B cell (primary cell): ENCODE results near the gene ANK3. TPM values are rescaled to one million over a fixed set of nuclear protein-coding genes. Genes with fewer than 3 reads are reported as not detected.

Experiments used
- ATAC-seq: fragments of 200-7000 bp; cut with Tn5 transposase; one replicate; pipeline ENCODE4 v1.10.0; 2021; ENCODE audit warnings: low read depth, mild to moderate bottlenecking, moderate number of reproducible peaks, moderate library complexity
- CTCF ChIA-PET: fragments of 350-600 bp; sonication (Branson Sonifier 250); formaldehyde crosslinking; loops from one replicate; lab custom pipeline; 2021; ENCODE audit warnings: antibody characterized with exemption, inconsistent platforms; lab: Charles Lee
- POLR2A ChIA-PET: fragments of 350-600 bp; sonication (Branson Sonifier 250); formaldehyde crosslinking; loops from one replicate; lab custom pipeline; 2021; ENCODE audit warnings: antibody characterized with exemption; lab: Charles Lee
- DNase-seq: peaks from one replicate; pipeline ENCODE4 v3.0.0; 2013
- H2AFZ ChIP-seq: 2 replicates; pipeline ENCODE4 v1.6.1; 2012; ENCODE audit warnings: mild to moderate bottlenecking, low read depth, low read length; ENCODE audit not compliant: insufficient read depth, poor library complexity, severe bottlenecking
- H3K27ac ChIP-seq, 2 donors: 1 replicate in 1 of 2; 2 replicates in 1 of 2; pipeline ENCODE4 v1.5.1; 2012 to 2013; ENCODE audit warnings: low read length in 2 of 2, mild to moderate bottlenecking in 2 of 2, moderate library complexity in 1 of 2
- H3K27me3 ChIP-seq, 4 experiments: fragments of 200-600 bp in 1 of 4; sonication (generic) in 1 of 4; replicated peaks in 1 of 4; 1 replicate in 2 of 4; 2 replicates in 2 of 4; pipeline versions ENCODE4 v1.6.1 to v1.7.0; 2013 to 2016; ENCODE audit warnings: low read length in 3 of 4, mild to moderate bottlenecking in 2 of 4, mixed read lengths in 1 of 4, moderate library complexity in 1 of 4; ENCODE audit not compliant: insufficient read depth in 4 of 4, control insufficient read depth in 3 of 4; ENCODE audit errors: control extremely low read depth in 1 of 4
- H3K36me3 ChIP-seq, 2 experiments: replicated peaks in 1 of 2; 1 replicate in 1 of 2; 2 replicates in 1 of 2; pipeline versions ENCODE4 v1.6.1 to v1.7.1; 2013; ENCODE audit warnings: low read length in 1 of 2; ENCODE audit not compliant: insufficient read depth in 2 of 2, control insufficient read depth in 1 of 2; ENCODE audit errors: control extremely low read depth in 1 of 2, extremely low read depth in 1 of 2
- H3K4me1 ChIP-seq, 2 donors: fragments of 200-600 bp in 1 of 2; sonication (generic) in 1 of 2; 1 replicate in 1 of 2; 2 replicates in 1 of 2; pipeline versions ENCODE4 v1.5.1 to v1.6.1; 2013 to 2017; ENCODE audit warnings: low read length in 2 of 2; ENCODE audit not compliant: control insufficient read depth in 2 of 2, insufficient read depth in 2 of 2
- H3K4me2 ChIP-seq: replicated peaks from 2 replicates; pipeline ENCODE3; 2012; ENCODE audit warnings: mild to moderate bottlenecking, low read depth, low read length; ENCODE audit not compliant: poor library complexity, severe bottlenecking
- H3K4me3 ChIP-seq, 5 experiments: fragments of 200-600 bp in 1 of 5; sonication (generic) in 1 of 5; 1 replicate in 3 of 5; 2 replicates in 2 of 5; pipeline versions ENCODE4 v1.5.1 to v1.7.0; 2011 to 2016; ENCODE audit warnings: low read length in 4 of 5, mild to moderate bottlenecking in 4 of 5, low read depth in 2 of 5, control low read depth in 1 of 5, moderate library complexity in 1 of 5; ENCODE audit not compliant: insufficient read depth in 1 of 5; ENCODE audit errors: control extremely low read depth in 1 of 5, extremely low read depth in 1 of 5
- H3K79me2 ChIP-seq: fragments of 200-600 bp; sonication (generic); one replicate; pipeline ENCODE4 v1.6.0; 2016; ENCODE audit warnings: low read length; ENCODE audit not compliant: control insufficient read depth, insufficient read depth
- H3K9ac ChIP-seq: fragments of 200-600 bp; sonication (generic); 2 replicates; pipeline ENCODE4 v1.6.1; 2017; ENCODE audit warnings: mild to moderate bottlenecking, low read length, moderate library complexity
- H3K9me3 ChIP-seq, 3 donors: one replicate each; pipeline versions ENCODE4 v1.6.1 to v1.7.1; 2013; ENCODE audit warnings: low read length in 2 of 3; ENCODE audit not compliant: control insufficient read depth in 2 of 3, insufficient read depth in 1 of 3; ENCODE audit errors: control extremely low read depth in 1 of 3
- H4K20me1 ChIP-seq: 2 replicates; pipeline ENCODE4 v1.6.0; 2012; ENCODE audit warnings: mild to moderate bottlenecking, low read length; ENCODE audit not compliant: insufficient read depth, control insufficient read depth, poor library complexity, severe bottlenecking
- H3K27ac Mint-ChIP-seq: one replicate; pipeline ENCODE4 v1.8.0; 2021; ENCODE audit warnings: mixed read lengths
- H3K27me3 Mint-ChIP-seq: one replicate; pipeline ENCODE4 v1.8.0; 2021; ENCODE audit warnings: mixed read lengths
- H3K4me1 Mint-ChIP-seq: one replicate; pipeline ENCODE4 v1.8.0; 2021; ENCODE audit warnings: mixed read lengths
- H3K4me3 Mint-ChIP-seq: one replicate; pipeline ENCODE4 v1.8.0; 2021; ENCODE audit warnings: mixed read lengths
- H3K9me3 Mint-ChIP-seq: one replicate; pipeline ENCODE4 v1.8.0; 2022; ENCODE audit warnings: mixed read lengths; ENCODE audit not compliant: insufficient read depth
- EZH2 ChIP-seq: IDR thresholded peaks from 2 replicates; pipeline ENCODE4 v1.6.1; 2012; ENCODE audit warnings: borderline replicate concordance, low read depth, mild to moderate bottlenecking, moderate library complexity, low read length; ENCODE audit not compliant: insufficient read depth, poor library complexity, severe bottlenecking
- WGBS: methylation state at CpG from one replicate; pipeline ENCODE4 v1.1.5; 2013; ENCODE audit warnings: missing lambda C conversion rate; ENCODE audit not compliant: insufficient coverage; 5-methylcytosine and 5-hydroxymethylcytosine counted together
- intact Hi-C: fragments of 100-400 bp; cut with micrococcal nuclease; formaldehyde crosslinking; loops from one replicate; pipeline ENCODE4 v1.10.0; 2022
- polyA plus RNA-seq: library from polyadenylated mRNA; depleted of rRNA; stranded (reverse); fragments of >200 nt; gene quantifications from 2 replicates; pipeline ENCODE4 v1.2.3, GENCODE V29; 2012
- total RNA-seq, 2 donors: library from RNA; stranded (reverse); fragments of 120-200 nt in 1 of 2; gene quantifications; 1 replicate in 1 of 2; 2 replicates in 1 of 2; pipeline versions ENCODE4 v1.2.3 to v1.2.4, GENCODE V29; 2013 to 2022
- TF ChIP-seq, protein P1 (sequence below): fragments of 200-600 bp; IDR thresholded peaks from one replicate; pipeline ENCODE4 v1.8.0; 2022; ENCODE audit warnings: antibody characterized with exemption, mild to moderate bottlenecking

The ANK3 gene
- total and polyA plus RNA-seq, 2 donors (not counting 1 experiment from before 2014, with no cell fraction given): 4.9 to 21.6 TPM

DNA sequence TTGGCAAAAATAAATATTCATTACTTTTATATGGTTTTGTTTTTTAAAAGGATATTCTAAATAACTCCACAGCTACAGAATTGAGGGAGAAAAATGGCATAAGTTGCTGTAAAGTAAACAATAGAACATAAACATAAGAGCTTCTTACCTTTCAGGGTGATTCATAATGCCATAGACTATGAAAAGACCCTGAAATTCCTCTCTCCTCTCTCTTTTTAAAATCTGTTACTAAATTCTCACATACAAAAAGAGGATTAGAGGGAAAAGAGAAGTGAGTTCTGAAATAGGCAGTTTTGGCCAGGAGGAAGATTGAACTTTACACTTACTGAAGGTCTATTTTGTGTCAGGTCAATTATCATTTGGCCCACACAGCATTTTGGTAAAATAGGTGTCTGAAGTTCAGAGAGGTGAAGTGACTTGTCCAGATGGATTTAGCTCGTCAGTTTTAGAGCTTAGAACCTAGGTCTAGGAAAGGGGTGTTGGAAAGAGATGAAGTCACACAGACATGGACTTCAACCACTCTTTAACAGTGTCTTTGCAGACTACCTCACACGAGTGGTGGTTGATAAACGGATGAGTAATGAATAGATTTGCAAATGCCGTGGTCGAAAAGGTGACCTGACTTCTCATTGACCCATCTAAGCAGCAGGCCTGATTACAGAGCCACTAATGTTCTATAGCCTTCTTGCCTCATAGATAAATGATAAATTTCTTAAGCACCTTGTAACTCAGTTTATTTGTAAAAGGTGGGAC is 292.7 kb downstream of the ANK3 start:
- Histone ChIP-seq H3K9ac (no peak overlapping the region), H4K20me1 (no peaks in the 10 kb centered on the region), H3K27me3 (no peaks in the 10 kb centered on the region), H3K36me3 (no peaks in the 10 kb centered on the region), H3K9me3 (no peaks in the 10 kb centered on the region), H2AFZ (no peak overlapping the region), H3K79me2 (no peaks in the 10 kb centered on the region), H3K4me3 (no peak overlapping the region), H3K4me1 (no peaks in the 10 kb centered on the region), H3K4me2 (no peak overlapping the region), H3K27ac (no peak overlapping the region)
- intact Hi-C loops: no loop called here
- POLR2A ChIA-PET: no interaction called here
- no peak overlapping the region for H3K27ac Mint-ChIP-seq
- ATAC-seq (no peak), DNase-seq (no peak)
- H3K4me1 Mint-ChIP-seq: peaks cover 3% of the 10 kb centered on the region
- H3K4me3 Mint-ChIP-seq: no peak overlapping the region
- H3K27me3 Mint-ChIP-seq: peaks cover 4% of the 10 kb centered on the region
- WGBS: no CpG with 5 or more reads among the region's 5 CpGs
- CTCF ChIA-PET: interaction anchor here (0.7 to 8.3 kb wide), 9 partner anchors 16 to 551 kb away, joined by 3 to 134 read pairs (median 6); no protein-coding TSS in a partner anchor
- no peaks in the 10 kb centered on the region for H3K9me3 Mint-ChIP-seq
- no peak for TF ChIP-seq EZH2
- TF ChIP-seq, protein P1, sequence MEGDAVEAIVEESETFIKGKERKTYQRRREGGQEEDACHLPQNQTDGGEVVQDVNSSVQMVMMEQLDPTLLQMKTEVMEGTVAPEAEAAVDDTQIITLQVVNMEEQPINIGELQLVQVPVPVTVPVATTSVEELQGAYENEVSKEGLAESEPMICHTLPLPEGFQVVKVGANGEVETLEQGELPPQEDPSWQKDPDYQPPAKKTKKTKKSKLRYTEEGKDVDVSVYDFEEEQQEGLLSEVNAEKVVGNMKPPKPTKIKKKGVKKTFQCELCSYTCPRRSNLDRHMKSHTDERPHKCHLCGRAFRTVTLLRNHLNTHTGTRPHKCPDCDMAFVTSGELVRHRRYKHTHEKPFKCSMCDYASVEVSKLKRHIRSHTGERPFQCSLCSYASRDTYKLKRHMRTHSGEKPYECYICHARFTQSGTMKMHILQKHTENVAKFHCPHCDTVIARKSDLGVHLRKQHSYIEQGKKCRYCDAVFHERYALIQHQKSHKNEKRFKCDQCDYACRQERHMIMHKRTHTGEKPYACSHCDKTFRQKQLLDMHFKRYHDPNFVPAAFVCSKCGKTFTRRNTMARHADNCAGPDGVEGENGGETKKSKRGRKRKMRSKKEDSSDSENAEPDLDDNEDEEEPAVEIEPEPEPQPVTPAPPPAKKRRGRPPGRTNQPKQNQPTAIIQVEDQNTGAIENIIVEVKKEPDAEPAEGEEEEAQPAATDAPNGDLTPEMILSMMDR: no peak

- no peak overlapping the region for H3K4me3 ChIP-seq
- no peaks in the 10 kb centered on the region for H3K27me3 Mint-ChIP-seq
- no peak overlapping the region for H3K9ac ChIP-seq
- ATAC-seq (no peak), DNase-seq (no peak)
- intact Hi-C loops: no loop called here
- H4K20me1 ChIP-seq: no peaks in the 10 kb centered on the region
- H3K4me3 Mint-ChIP-seq: no peak overlapping the region
- POLR2A ChIA-PET: no interaction called here
- no peaks in the 10 kb centered on the region for H3K9me3 Mint-ChIP-seq
- H3K36me3 ChIP-seq: no peaks in the 10 kb centered on the region
- H3K4me1 ChIP-seq: no peaks in the 10 kb centered on the region
- H3K4me1 Mint-ChIP-seq: peaks cover 3% of the 10 kb centered on the region
- H3K27ac Mint-ChIP-seq: no peak overlapping the region
- no peak overlapping the region for H2AFZ ChIP-seq
- WGBS: 94% methylated on average over 3 of the region's 3 CpGs
- no peaks in the 10 kb centered on the region for H3K9me3 ChIP-seq
- no peaks in the 10 kb centered on the region for H3K79me2 ChIP-seq
- H3K27me3 ChIP-seq: no peaks in the 10 kb centered on the region
- no peak overlapping the region for H3K27ac ChIP-seq
- TF ChIP-seq EZH2: no peak
- TF ChIP-seq, protein P1: no peak
- CTCF ChIA-PET: interaction anchor here (0.8 to 1.5 kb wide), 8 partner anchors 8 to 554 kb away, joined by 3 to 6 read pairs (median 3); no protein-coding TSS in a partner anchor
- no peak overlapping the region for H3K4me2 ChIP-seq
Observed at GRCh38 chr10:60093317-60093716, 296.4 kb downstream of the ANK3 start.
